Measurements from ENCODE around the gene OR4C6.

The OR4C6 gene

DNA sequence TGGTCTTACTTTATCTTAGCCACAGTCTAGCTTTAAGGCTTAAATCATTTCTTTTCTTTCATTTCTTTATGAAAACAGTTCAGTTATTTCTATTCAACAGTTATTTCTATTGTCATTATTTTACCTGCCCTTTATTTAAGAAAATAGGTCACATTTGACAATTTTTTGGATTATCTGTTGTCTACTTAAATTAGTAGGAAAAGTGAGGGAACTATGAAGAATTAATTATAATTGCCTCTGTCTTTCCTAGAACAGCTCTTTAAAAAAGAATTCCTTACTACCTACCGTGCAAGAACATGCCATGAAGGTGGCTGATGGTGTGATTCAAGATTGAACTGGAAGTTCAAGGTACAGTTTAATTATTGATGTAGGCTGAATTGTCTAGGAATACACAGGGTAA, at the start of gene OR4C6:
OR4C6 (plus strand) TSS at position 301 of the 400 bp plus-strand sequence. CDS start 2,966 bp downstream, outside the sequence.
- FAIRE-seq (no peak), DNase-seq (ENCODE audit: insufficient read length, low spot score) (no peak)
- no peak for TF ChIP-seq POLR2A (IDR thresholded peaks at IDR 0.05; ENCODE audit: low read depth, low read length)

DNA sequence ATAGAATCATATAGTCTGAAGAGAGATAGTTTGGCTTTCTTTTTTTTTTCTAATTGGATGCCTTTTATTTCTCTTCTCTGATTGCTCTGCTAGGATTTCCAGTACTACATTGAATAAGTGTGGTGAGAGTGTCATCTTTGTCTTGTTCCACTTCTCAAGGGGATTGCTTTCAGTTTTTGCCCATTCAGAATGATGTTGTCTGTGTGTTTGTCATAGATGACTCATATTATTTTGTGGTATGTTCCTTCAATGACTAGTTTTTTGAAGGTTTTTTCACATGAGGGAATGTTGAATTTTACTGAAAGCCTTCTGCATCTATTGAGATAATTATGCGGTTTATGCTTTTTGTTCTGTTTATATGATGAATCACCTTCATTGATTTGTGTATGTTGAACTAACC, 37.5 kb upstream of the OR4C6 start:
- DNase-seq (ENCODE audit: insufficient read length, low spot score) (no peak), FAIRE-seq (no peak)
- no peak for TF ChIP-seq POLR2A (IDR thresholded peaks at IDR 0.05; ENCODE audit: low read depth, low read length)

DNA sequence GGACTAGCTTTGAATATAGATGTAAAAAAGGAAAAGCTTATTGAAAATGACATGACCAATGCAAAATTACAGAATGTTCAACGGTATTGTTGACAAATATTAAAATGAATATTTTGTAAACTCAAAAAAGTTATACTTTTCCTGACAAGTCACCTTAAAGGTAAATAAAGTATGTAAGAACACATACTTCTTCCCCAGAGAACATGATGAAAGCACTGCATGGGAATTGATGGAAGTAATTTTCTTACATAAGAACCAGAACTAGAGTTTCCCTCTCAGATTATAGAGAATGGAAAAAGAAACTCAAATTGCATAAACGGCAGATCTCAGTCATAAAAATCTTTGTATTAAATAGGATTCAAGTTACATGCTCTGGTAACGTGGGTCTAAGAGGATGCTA, 27.2 kb upstream of the OR4C6 start, which contains the start of gene OR4P4:
OR4P4 (plus strand) TSS at position 301 of the 400 bp plus-strand sequence.
- no peak for FAIRE-seq
- TF ChIP-seq POLR2A (IDR thresholded peaks at IDR 0.05; ENCODE audit: low read depth, low read length) = no peak
- DNase-seq (ENCODE audit: insufficient read length, low spot score) = no peak

DNA sequence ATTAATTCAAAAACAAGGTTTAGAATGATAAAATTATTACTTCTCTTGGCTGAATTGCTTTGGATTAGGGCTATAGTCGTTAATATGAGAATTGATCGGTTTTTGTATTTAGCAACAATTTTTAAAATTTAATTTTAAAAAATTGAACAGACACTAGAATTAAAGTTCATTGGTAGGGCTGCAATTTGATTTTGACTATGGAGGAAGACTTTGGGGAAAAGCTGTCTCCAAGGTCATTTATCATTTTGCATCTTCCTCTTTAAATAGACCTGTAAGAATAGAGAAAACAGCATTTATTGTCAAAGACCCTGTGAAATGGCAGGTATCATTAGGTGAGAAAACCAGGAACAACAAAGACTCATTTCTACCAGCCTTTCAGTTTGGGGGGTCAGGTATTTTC, 14.0 kb upstream of the OR4C6 start, which contains the start of gene OR4S2:
OR4S2 (plus strand) TSS at position 301 of the 400 bp plus-strand sequence. CDS start 2,577 bp downstream, outside the sequence.
- no peak for TF ChIP-seq POLR2A (IDR thresholded peaks at IDR 0.05; ENCODE audit: low read depth, low read length)
- DNase-seq (ENCODE audit: insufficient read length, low spot score) (no peak), FAIRE-seq (no peak)

DNA sequence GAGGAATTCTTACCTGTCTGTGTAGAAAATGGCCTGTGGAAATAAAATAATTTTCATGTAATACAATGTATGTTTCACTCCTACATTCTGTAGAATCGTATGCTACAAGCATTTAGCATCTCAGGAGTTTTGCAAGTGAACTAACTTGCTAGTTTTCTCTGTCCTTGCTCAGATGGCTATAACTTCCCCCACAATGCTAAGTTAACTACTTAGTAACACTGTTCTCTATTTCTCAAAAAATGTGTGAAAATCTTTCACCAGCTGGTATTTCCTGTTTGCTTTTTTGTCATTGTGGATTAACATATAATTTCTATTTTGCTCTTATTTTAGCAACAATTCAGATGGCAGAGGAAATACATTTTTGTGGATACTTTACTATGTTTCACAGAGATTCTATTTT, 9.4 kb upstream of the OR4C6 start:
- no peak for FAIRE-seq
- no peak for TF ChIP-seq POLR2A (IDR thresholded peaks at IDR 0.05; ENCODE audit: low read depth, low read length)
- DNase-seq (ENCODE audit: insufficient read length, low spot score) = no peak

DNA sequence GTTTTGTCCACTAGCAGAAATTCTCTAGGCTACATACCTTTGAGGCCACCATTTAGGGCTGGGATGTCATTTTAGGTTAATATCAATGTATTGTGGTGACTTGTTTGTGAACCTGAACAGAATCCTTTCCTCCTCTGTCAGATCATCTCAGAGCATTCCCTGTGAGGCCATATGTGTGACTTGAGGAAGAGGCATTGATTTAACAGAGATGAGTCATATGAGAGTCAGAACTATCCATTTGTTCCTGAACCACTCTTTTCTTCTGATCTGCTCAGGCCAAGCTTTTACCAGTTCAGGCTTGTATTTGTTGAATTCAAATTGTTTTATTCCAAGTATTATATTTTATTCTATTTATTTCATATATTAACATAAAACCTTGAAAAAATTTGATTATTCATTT, 6.9 kb upstream of the OR4C6 start:
- DNase-seq (ENCODE audit: insufficient read length, low spot score) = no peak
- FAIRE-seq = no peak

DNA sequence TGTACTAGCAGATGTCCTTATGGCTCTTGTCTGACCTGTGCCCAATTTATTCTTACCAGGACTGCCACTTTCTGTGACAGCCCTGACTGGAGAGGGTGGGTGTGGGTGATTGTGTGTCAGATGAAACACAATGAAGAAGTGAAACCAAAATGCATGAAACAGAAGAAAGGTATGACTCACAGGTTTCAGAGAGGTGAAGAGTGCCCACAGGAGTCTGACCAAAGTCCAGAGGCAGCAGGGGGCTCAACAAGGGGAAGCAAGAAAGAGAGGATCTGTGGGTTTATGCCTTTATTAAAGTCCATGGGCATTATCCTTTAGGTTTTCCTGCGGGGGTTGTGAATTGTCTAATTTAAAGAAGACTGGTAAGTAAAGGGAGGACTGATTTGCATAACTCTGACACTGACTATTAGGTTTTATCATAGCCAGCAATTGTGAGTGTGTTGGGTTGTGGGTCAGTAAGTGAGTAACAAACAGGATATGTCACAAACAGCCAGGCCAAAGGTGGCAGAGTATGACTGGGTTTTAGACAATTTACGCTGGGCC, 3.9 kb upstream of the OR4C6 start:
- no peak for TF ChIP-seq POLR2A (IDR thresholded peaks at IDR 0.05; ENCODE audit: low read depth, low read length)
- FAIRE-seq (no peak), DNase-seq (ENCODE audit: insufficient read length, low spot score) (no peak)

More for the DNA sequence above, 6.9 kb upstream of the OR4C6 start:
- TF ChIP-seq POLR2A (IDR thresholded peaks at IDR 0.05; ENCODE audit: low read depth, low read length) = no peak

DNA sequence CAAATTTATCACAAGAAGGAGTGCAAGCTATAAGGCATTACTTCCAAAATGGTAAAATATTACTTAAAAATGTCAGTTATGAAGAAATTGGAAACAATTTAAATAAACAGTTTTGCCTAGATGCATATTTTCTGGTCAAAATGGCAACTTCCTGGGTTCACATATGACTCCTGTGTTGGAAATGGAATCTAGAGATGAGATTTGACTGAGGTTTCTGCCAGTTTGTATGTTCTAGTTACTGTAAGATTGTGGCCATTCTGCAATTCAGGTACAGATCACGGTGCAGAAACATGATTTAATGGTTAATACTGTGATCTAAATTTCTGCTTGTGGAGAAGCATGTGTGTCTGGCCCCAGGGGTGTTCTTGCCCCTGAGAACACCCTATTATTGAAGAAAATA, 3.4 kb upstream of the OR4C6 start:
- TF ChIP-seq POLR2A (IDR thresholded peaks at IDR 0.05; ENCODE audit: low read depth, low read length) = no peak
- DNase-seq (ENCODE audit: insufficient read length, low spot score) (no peak), FAIRE-seq (no peak)

DNA sequence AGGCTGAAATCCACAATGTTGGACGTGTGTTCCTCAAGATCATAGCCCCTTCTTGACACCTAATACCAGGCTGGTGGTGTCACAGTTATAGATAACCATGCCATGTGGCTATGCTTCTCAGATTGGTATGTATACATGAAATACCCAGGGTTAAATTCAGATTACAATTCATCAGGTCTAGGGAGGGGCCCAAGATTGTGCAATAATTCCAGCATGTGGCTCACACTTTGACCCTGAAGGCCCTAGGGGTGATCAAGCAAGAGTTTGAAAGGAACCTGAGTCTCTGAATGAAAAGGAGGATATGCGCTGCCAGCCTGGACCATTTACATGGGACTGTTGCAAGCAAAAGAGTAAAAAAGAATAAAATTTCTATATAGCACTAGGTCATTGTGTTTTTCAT, 7.4 kb downstream of the OR4C6 start:
- FAIRE-seq (no peak), DNase-seq (ENCODE audit: insufficient read length, low spot score) (no peak)
- TF ChIP-seq POLR2A (IDR thresholded peaks at IDR 0.05; ENCODE audit: low read depth, low read length) = no peak

DNA sequence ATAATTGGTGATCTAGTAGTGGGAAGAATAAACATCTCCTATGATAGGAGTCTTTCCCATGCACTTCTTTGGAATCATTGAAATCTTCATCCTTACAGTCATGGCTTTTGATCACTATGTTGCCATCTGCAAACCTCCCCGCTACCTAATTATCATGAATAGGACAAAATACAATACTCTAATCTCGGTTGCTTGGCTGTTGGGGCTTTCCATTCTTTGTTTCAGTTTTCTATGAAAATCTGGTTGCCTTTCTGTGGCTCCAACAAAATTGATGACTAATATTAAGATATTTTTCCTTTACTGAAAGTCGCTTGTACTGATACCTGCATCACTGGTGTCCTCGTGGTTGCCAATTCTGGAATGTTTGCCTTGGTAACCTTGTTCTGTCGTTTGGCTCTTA, 11.9 kb downstream of the OR4C6 start:
- FAIRE-seq (no peak), DNase-seq (ENCODE audit: insufficient read length, low spot score) (no peak)
- TF ChIP-seq POLR2A (IDR thresholded peaks at IDR 0.05; ENCODE audit: low read depth, low read length) = no peak

DNA sequence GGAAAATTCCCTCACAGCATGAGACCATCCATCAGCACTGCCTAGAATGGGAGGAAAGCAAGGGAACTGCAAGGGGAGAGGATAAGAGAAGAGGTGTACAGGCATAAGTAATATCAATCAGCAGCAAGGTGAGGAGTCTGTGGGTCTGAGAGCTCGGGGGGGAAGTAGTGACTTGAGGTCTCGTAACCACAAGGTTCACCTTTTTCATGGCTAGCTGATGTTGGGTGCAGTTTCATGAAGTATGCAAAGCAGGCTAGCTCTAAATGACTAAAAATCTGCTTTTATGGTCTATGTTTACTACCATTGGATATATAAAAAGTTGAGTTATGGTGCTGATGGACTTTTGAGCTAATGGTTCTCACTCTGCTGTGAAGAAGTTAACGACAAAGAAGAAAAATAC, 35.8 kb downstream of the OR4C6 start:
- FAIRE-seq (no peak), DNase-seq (ENCODE audit: insufficient read length, low spot score) (no peak)
- TF ChIP-seq POLR2A (IDR thresholded peaks at IDR 0.05; ENCODE audit: low read depth, low read length) = no peak

DNA sequence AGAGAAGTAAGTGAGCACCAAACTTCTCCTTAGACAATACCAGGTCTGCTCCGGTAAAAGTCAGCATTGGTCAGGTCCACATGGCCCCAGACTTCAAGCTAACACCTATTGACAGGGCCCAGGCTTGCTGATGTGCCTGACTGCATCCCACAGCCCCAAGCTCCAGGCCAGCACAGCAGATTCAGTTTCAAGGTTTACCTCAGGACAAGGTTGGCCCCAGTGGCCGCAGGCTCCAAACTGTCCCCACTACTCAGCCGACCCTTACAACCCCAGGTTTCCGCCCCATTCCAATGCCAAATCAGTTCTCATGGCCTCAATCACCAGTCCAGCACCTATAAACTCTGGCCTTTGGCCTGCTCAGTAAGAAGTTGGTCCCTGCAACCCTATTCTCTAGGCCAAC, 39.4 kb downstream of the OR4C6 start:
- DNase-seq (ENCODE audit: insufficient read length, low spot score) = no peak
- FAIRE-seq = no peak
- TF ChIP-seq POLR2A (IDR thresholded peaks at IDR 0.05; ENCODE audit: low read depth, low read length) = no peak

DNA sequence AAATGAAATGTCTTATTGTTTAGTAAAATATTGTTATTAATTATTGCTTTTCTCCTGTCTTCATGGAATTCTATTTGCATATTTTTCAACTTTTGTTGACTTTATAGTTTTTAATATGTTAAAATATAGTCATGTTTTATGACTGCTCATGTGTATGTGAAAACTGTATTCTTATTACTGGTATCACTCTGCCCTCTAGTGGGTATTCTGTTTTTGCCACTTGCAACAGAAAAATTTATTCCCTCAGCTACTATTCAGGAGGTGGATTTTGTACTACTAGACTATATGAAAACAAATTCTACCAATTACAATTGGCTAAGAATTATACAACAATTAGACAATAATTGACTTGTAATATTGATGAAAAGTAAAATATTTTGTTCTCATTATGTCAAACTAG, 45.0 kb downstream of the OR4C6 start:
- no peak for TF ChIP-seq POLR2A (IDR thresholded peaks at IDR 0.05; ENCODE audit: low read depth, low read length)
- FAIRE-seq (no peak), DNase-seq (ENCODE audit: insufficient read length, low spot score) (no peak)

DNA sequence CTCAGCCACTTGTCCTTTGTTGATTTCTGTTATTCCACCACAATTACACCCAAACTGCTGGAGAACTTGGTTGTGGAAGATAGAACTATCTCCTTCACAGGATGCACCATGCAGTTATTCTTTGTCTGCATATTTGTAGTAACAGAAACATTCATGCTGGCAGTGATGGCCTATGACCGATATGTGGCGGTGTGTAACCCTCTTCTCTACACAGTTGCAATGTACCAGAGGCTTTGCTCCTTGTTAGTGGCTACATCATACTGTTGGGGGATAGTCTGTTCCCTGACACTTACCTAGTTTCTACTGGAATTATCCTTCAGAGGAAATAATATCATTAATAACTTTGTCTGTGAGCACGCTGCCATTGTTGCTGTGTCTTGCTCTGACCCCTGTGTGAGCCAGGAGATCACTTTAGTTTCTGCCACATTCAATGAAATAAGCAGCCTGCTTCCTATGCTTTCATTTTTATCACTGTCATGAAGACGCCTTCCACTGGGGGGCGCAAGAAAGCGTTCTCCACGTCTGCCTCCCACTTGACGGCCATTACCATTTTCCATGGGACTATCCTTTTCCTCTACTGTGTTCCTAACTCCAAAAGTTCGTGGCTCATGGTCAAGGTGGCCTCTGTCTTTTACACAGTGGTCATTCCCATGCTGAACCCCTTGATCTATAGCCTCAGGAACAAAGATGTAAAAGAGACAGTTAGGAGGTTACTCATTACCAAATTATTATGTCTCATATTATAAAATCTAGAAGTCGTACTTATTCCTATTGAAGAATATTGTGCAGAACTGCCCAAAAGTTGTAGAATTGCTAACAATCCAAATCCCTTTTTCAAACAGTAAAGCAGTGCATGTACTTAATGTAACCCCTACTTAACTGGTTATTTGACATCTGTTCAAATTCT, 53.2 kb downstream of the OR4C6 start:
- no peak for DNase-seq (ENCODE audit: insufficient read length, low spot score)
- no peak for TF ChIP-seq POLR2A (IDR thresholded peaks at IDR 0.05; ENCODE audit: low read depth, low read length)
- FAIRE-seq = no peak

All from H54 (cell line).